NCI-H187 treated with DMSO at 0.1 percent for 48 hours (cell line): ENCODE data around the gene ECSIT.
"Not testable (repeated sequence)": the region's sequence is repeated elsewhere in the genome, so short reads cannot be mapped to it uniquely, and the experiment has no call there.

Experiments
- DNase-seq: peaks from one replicate; lab custom pipeline; 2025; lab: John Stamatoyannopoulos, UW

Gene ECSIT

GRCh38 chr19:11475861-11476260, 53.1 kb downstream of the ECSIT start:
- DNase-seq, result no peak

DNA sequence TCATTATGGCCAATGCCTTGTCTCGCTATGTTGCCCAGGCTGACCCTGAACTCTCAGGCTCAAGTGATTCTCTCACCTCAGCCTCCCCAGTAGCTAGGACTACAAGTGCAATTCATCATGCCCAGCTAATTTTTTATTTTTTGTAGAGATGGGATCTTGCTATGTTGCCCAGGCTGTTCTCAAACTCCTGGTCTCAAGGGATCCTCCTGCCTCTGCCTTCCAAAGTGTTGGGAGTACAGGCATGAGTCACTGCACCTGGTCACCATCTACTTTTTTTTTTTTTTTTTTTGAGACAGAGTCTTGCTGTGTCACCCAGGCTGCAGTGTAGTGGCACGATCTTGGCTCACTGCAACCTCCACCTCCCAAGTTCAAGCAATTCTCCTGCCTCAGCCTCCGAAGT, 53.6 kb downstream of the ECSIT start:
- not testable (repeated sequence) for DNase-seq

DNA sequence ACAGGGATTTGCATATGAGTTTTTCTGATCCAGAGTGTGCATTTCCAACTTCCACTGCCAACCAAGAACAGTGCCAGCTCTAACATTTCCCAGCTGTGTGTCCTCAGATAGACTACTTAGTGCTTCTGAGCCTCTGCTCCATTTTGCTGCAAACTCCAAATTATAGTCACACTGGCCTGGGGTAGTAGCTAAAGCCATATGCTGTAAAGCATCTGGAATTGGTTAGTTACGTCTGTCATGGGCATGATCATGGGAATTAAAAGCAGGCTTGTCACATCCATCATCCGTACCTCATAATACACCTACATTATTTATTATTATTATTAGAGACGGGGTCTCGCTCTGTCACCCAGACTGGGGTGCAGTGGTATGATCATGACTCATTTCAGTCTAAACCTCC, 55.2 kb downstream of the ECSIT start:
- no peak for DNase-seq

- not testable (repeated sequence) for DNase-seq
These were observed 60.6 kb downstream of the ECSIT start for GRCh38 chr19:11468266-11468845.

- DNase-seq, result no peak
These were observed 63.3 kb downstream of the ECSIT start for GRCh38 chr19:11465600-11465999.

DNA sequence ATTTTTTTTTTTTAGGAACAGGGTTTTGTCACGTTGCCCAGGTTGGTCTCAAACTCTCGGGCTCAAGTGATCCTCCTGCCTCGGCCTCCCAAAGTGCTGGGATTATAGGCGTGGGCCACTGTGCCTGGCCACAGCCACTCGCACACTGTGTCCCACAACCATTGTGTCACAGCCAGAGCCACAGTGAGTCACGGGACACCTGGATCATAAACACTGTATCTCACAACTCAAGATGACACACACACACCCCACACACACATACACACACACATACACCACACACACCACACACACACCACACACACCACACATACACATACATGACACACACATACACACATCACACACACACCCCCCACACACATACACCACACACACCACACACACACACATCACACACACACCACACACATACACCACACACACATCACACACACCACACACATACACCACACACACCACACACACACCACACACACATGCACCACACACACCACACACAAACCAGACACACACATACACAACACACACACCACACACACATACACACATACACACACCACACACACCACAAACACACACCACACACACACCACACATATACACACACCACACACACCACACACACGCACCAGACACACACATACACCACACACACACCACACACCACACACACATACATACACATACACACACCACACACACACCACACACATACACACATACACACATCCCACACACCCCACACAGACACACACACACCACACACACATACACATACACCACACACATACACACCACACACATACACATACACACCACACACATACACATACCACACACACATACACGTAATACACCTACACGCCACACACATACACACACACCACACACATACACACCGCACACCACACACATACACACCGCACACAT, 64.3 kb downstream of the ECSIT start:
- no peak for DNase-seq

- DNase-seq, result no peak
These were observed 65.5 kb downstream of the ECSIT start for GRCh38 chr19:11463391-11463790.

- no peak for DNase-seq
These were observed 67.5 kb downstream of the ECSIT start for GRCh38 chr19:11461453-11461852.

DNA sequence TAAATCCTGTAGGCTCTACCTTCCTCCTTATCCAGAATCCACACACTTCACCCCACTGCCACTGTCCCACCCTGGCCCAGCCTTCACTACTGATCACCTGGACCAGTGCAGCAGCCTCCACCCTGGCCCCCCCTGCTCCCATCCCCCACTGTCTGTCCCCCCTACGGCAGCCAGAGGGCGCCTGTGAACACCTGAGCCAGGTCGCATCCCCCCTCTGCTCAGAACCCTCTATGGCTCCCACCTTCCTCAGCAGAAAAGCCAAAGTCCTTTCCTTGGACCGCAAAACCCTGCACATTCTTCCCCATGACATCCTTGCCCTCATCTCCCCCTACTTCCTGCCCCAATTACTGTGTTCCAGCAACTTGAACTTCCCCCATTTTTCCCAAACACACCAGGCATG, 68.7 kb downstream of the ECSIT start:
- DNase-seq, result no peak

GRCh38 chr19:11458912-11459311, 70.0 kb downstream of the ECSIT start:
- not testable (repeated sequence) for DNase-seq

DNA sequence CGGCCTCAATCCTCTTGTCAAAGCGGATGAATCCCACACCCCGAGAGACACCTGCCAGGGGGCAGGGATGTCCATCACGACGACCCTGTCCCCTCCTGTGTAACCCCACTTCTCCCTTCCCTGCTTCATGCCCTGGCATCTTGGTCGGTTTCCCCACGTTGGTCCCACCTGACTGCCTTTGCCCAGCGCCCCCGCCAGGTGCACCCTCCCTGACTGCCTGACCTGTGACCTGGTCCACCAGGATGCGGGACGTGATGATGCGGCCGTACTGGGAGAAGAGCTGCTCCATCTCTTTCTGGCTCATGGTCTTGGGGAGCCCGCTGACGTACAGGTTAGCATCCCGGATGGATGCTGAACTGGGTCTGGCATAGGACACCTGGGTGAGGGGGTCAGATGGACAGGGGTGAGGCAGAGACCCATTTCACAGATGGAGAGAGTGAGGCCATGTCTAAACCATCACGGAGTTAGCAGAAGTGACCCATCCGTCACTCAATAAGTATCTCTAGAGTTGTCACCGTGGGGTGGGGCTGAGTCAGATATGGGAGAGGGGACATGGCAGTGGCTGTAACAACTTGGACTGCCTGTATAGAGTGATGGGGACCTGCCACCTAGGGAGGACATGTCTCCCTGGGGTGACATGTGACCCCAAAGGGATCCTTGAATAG, 70.6 kb downstream of the ECSIT start:
- DNase-seq, result no peak

GRCh38 chr19:11457831-11458230, 71.1 kb downstream of the ECSIT start:
- no peak for DNase-seq

DNA sequence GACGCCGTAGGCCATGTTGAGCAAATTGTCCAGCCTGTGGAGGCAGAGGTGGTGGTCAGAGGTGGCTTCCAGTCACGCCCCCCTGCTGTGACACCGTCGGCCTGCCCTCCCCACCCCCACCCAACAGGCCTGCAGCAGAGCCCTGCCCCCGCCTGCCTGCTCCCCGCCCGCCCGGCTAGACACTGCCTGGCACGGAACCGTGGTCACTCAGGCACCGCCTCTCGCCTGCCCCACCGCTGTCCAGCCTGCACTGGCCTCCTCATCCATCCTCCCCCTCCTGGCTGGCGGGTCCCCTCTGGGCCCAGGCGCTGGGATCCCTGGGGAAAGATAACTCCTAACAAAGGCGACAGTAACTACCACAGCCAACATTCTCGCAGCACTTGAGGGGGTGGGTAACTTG, 71.8 kb downstream of the ECSIT start:
- DNase-seq, result no peak

DNA sequence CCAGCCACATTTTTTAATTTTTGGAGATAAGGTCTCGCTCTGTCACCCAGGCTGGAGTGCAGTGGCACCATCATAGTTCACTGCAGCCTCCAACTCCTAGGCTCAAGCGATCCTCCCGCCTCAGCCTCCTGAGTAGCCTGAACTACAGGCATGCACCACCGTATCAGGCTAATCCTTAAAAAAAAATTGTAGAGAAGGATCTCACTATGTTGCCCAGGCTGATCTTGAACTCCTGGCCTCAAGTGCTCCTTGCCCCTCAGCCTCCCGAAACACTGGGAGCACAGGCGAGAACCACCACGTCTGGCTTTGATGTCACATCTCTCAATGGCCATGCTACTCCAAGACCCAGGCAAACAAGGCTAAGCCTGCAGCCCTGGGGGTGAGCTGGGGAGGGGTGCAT, 72.3 kb downstream of the ECSIT start:
- DNase-seq, result no peak
